NOMO-1 treated with DMSO at 0.1 percent for 48 hours (cell line): ENCODE data around the gene AAR2.
A peak's percentile ranks its signal among the peaks of the same experiment; 100 is the strongest.

Experiments used
- DNase-seq: peaks from one replicate; lab custom pipeline; 2025; ENCODE audit not compliant: unreplicated experiment; lab: John Stamatoyannopoulos, UW

Gene AAR2

GRCh38 chr20:36235892-36236785 is at the start of gene AAR2:
AAR2 (plus strand) TSS chr20:36236478; CDS start chr20:36239869, 3,391 bp downstream.
- DNase-seq, result peak; percentile 80

- no peak for DNase-seq
These were observed 42.1 kb upstream of the AAR2 start for GRCh38 chr20:36193977-36194712.

- no peak for DNase-seq
These were observed 39.6 kb upstream of the AAR2 start for GRCh38 chr20:36196676-36197075.

GRCh38 chr20:36197271-36197670 is 39.0 kb upstream of the AAR2 start:
- DNase-seq, result no peak

- peak; percentile 58 for DNase-seq
These were observed 36.7 kb upstream of the AAR2 start for GRCh38 chr20:36199345-36200257.

- DNase-seq, result no peak
These were observed 35.8 kb upstream of the AAR2 start for GRCh38 chr20:36200451-36200850.

GRCh38 chr20:36201198-36201597 is 35.1 kb upstream of the AAR2 start:
- no peak for DNase-seq

- peak; percentile 35 for DNase-seq
These were observed 33.4 kb upstream of the AAR2 start for GRCh38 chr20:36202891-36203338.

GRCh38 chr20:36203861-36204260 is 32.4 kb upstream of the AAR2 start:
- no peak for DNase-seq

- DNase-seq, result no peak
These were observed 31.3 kb upstream of the AAR2 start for GRCh38 chr20:36205026-36205425.

- no peak for DNase-seq
These were observed 30.2 kb upstream of the AAR2 start for GRCh38 chr20:36206068-36206467.

GRCh38 chr20:36206641-36207040 is 29.6 kb upstream of the AAR2 start:
- no peak for DNase-seq

- DNase-seq, result no peak
These were observed 28.7 kb upstream of the AAR2 start for GRCh38 chr20:36207602-36208001.

- no peak for DNase-seq
These were observed 28.0 kb upstream of the AAR2 start for GRCh38 chr20:36208257-36208656.

- no peak for DNase-seq
These were observed 25.7 kb upstream of the AAR2 start for GRCh38 chr20:36210436-36211021.

- no peak for DNase-seq
These were observed 22.9 kb upstream of the AAR2 start for GRCh38 chr20:36213362-36213761.

GRCh38 chr20:36214684-36215256 is 21.5 kb upstream of the AAR2 start:
- no peak for DNase-seq

GRCh38 chr20:36215778-36216177 is 20.5 kb upstream of the AAR2 start:
- DNase-seq, result no peak

GRCh38 chr20:36216314-36217025 is 19.8 kb upstream of the AAR2 start:
- no peak for DNase-seq

- no peak for DNase-seq
These were observed 19.1 kb upstream of the AAR2 start for GRCh38 chr20:36217226-36217625.
